Loucy (cell line): ENCODE measurements around the gene CD79A.

Experiments
- H2AFZ ChIP-seq: fragments of 200-600 bp; sonication (generic); 2 replicates; pipeline ENCODE4 v1.6.0; 2016; ENCODE audit warnings: antibody characterized with exemption, mild to moderate bottlenecking, low read length, moderate library complexity
- H3F3A ChIP-seq: fragments of 200-600 bp; 2 replicates; pipeline ENCODE4 v1.6.0; 2016; ENCODE audit warnings: antibody characterized with exemption, low read depth, mild to moderate bottlenecking
- H3K27me3 ChIP-seq: fragments of 200-600 bp; sonication (generic); 2 replicates; pipeline ENCODE4 v1.6.1; 2014; ENCODE audit warnings: low read length, mild to moderate bottlenecking; ENCODE audit not compliant: insufficient read depth, poor library complexity, severe bottlenecking
- H3K36me3 ChIP-seq: fragments of 200-600 bp; sonication (generic); 2 replicates; pipeline ENCODE4 v1.6.1; 2016; ENCODE audit warnings: low read length; ENCODE audit not compliant: insufficient read depth
- H3K4me1 ChIP-seq: fragments of 200-600 bp; sonication (generic); 2 replicates; pipeline ENCODE4 v1.5.1; 2014; ENCODE audit warnings: low read length, mild to moderate bottlenecking; ENCODE audit not compliant: insufficient read depth, poor library complexity, severe bottlenecking
- H3K4me2 ChIP-seq: fragments of 200-600 bp; sonication (generic); 2 replicates; pipeline ENCODE4 v1.6.0; 2014; ENCODE audit warnings: antibody characterized with exemption, low read length, low read depth, mild to moderate bottlenecking; ENCODE audit not compliant: poor library complexity, severe bottlenecking
- H3K4me3 ChIP-seq: fragments of 200-600 bp; sonication (generic); 2 replicates; pipeline ENCODE4 v1.5.1; 2014; ENCODE audit warnings: low read length, mild to moderate bottlenecking, mixed read lengths; ENCODE audit not compliant: poor library complexity, severe bottlenecking
- H3K79me2 ChIP-seq: fragments of 200-600 bp; sonication (generic); 2 replicates; pipeline ENCODE4 v1.6.1; 2014; ENCODE audit warnings: low read length; ENCODE audit not compliant: insufficient read depth
- H3K9ac ChIP-seq: fragments of 200-600 bp; sonication (generic); 2 replicates; pipeline ENCODE4 v1.6.0; 2014; ENCODE audit warnings: mild to moderate bottlenecking, low read depth, low read length, moderate library complexity; ENCODE audit not compliant: poor library complexity, severe bottlenecking
- H3K9me2 ChIP-seq: fragments of 200-600 bp; sonication (generic); replicated peaks from 2 replicates; pipeline ENCODE4 v1.6.1; 2016; ENCODE audit warnings: low read depth, low read length, mixed read lengths
- H3K9me3 ChIP-seq: fragments of 200-600 bp; sonication (generic); 2 replicates; pipeline ENCODE4 v1.6.1; 2014; ENCODE audit warnings: mild to moderate bottlenecking, antibody characterized with exemption, low read length, low read depth; ENCODE audit not compliant: insufficient read depth
- H4K20me1 ChIP-seq: fragments of 200-600 bp; sonication (generic); 2 replicates; pipeline ENCODE4 v1.6.0; 2014; ENCODE audit warnings: antibody characterized with exemption, low read length, mild to moderate bottlenecking; ENCODE audit not compliant: insufficient read depth, poor library complexity, severe bottlenecking
- CTCF ChIP-seq: fragments of 200-600 bp; sonication (generic); conservative IDR thresholded peaks from 2 replicates; pipeline ENCODE4 v1.5.1; 2014; ENCODE audit warnings: mild to moderate bottlenecking, antibody characterized with exemption, low read length
- EZH2phosphoT487 ChIP-seq: fragments of 200-600 bp; IDR thresholded peaks from 2 replicates; pipeline ENCODE4 v1.6.1; 2018; ENCODE audit warnings: antibody characterized with exemption, mild to moderate bottlenecking, moderate library complexity, borderline replicate concordance

CD79A gene

DNA sequence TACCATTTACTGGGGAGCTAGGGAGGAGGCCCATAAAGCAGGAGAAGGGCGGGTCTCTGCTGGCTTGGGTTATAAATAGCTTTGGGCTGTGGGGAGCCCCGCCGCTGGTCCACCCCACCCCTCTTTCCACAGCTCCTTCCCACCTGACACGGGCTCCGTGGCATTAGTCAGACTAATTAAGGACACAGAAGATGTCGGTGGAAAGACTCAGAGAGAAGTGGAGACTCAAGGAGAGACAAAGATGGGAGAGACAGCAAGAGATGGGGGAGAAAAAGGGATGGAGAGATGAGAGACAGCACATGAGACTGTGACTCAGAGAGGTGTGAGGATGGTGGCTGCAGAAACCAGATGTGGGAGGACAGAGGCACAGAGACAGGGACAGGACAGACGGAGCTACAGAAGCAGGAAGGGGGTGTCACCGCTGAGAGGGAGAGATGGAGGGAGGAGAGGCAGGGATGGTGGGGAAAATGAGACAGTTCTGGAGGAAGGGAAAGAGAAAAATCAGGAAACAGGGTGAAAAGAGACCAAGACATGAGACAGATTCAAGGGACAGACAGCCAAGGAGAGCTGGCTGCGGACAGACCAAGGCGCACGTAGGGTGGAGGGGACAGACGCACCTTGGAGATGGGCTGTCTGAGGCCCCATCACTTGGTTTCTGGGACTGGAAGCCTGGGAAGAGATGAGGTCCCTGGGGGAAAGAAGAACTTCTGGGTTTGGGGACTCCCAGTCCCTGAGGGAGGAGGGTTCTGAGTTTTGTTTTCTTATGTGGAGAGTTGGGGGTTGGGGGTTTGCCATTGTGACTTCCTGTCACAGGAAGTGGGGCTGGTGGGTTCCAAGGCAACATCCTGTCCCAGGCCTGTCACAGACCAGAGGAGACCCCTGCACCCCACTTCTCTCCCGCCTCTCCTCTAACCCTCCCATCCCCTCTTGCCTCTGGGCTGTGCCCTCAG is 10.0 kb downstream of the CD79A start:
- Histone ChIP-seq H4K20me1 (peaks cover 29% of the 10 kb centered on the region), H3K4me3 (peak overlapping the region; percentile 74), H3K9me2 (no peaks in the 10 kb centered on the region), H3K79me2 (peaks cover 69% of the 10 kb centered on the region), H3K4me2 (peak overlapping the region; percentile 87), H3K9ac (peak overlapping the region; percentile 77), H3F3A (peaks cover 8% of the 10 kb centered on the region), H2AFZ (no peak overlapping the region), H3K9me3 (no peaks in the 10 kb centered on the region), H3K27me3 (no peaks in the 10 kb centered on the region), H3K4me1 (peaks cover 52% of the 10 kb centered on the region), H3K36me3 (peaks cover 11% of the 10 kb centered on the region; the same call in 1 of the 2 replicates)
- TF ChIP-seq EZH2phosphoT487 (no peak), CTCF (no peak)

- H3K27me3 ChIP-seq = no peaks in the 10 kb centered on the region
- H3K9me3 ChIP-seq = no peaks in the 10 kb centered on the region
- TF ChIP-seq EZH2phosphoT487 (no peak), CTCF (peak; percentile 55)
- H3K4me3 ChIP-seq = peak overlapping the region; percentile 74
- H3K9ac ChIP-seq = peak overlapping the region; percentile 77
- peaks cover 29% of the 10 kb centered on the region for H4K20me1 ChIP-seq
- H2AFZ ChIP-seq = no peak overlapping the region
- H3K36me3 ChIP-seq = peaks cover 11% of the 10 kb centered on the region; the same call in 1 of the 2 replicates
- peak overlapping the region; percentile 87 for H3K4me2 ChIP-seq
- H3F3A ChIP-seq = no peaks in the 10 kb centered on the region; the same call in 1 of the 2 replicates
- peaks cover 54% of the 10 kb centered on the region for H3K4me1 ChIP-seq
- peaks cover 71% of the 10 kb centered on the region for H3K79me2 ChIP-seq
- no peaks in the 10 kb centered on the region for H3K9me2 ChIP-seq
Measured at GRCh38 chr19:41887711-41888382, 10.8 kb downstream of the CD79A start.

DNA sequence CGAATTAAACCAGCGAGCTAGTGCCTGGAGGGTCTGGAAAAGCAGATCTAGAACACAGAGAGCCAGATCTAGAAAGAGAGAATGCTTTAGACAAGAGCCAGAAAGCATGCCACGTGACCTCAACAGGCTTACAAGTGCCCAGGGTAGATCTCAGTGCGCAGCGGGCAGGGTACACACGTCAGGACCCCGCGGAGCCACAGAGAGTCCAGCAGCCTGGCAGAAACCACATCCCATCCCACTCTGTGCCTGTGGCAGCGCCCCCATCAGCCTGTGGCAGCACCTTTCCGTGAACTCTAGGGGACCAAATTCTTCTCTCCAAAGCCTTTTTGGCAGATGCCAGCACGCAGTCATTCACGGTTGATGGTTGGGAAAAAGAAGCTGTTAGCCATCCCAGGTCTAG is 11.8 kb downstream of the CD79A start:
- no peak; the same call in 1 of the 2 replicates for TF ChIP-seq CTCF
- no peak for TF ChIP-seq EZH2phosphoT487
- no peaks in the 10 kb centered on the region for H3K9me2 ChIP-seq
- H3K36me3 ChIP-seq = peaks cover 11% of the 10 kb centered on the region; the same call in 1 of the 2 replicates
- no peaks in the 10 kb centered on the region for H3F3A ChIP-seq
- H3K9me3 ChIP-seq = no peaks in the 10 kb centered on the region
- H4K20me1 ChIP-seq = peaks cover 29% of the 10 kb centered on the region
- peaks cover 63% of the 10 kb centered on the region for H3K79me2 ChIP-seq
- peak overlapping the region; percentile 77 for H3K9ac ChIP-seq
- H3K4me2 ChIP-seq = peak overlapping the region; percentile 87
- peaks cover 54% of the 10 kb centered on the region for H3K4me1 ChIP-seq
- H2AFZ ChIP-seq = no peak overlapping the region
- H3K27me3 ChIP-seq = no peaks in the 10 kb centered on the region
- no peak overlapping the region for H3K4me3 ChIP-seq
